ENCODE measurements around the gene TAC3.
"Not testable (repeated sequence)": the region's sequence is repeated elsewhere in the genome, so short reads cannot be mapped to it uniquely, and the experiment has no call there.

TAC3 gene

GRCh38 chr12:56980941-56981530 is 35.3 kb downstream of the TAC3 start:
- no peak for DNase-seq

GRCh38 chr12:56980268-56980667 is 36.1 kb downstream of the TAC3 start:
- DNase-seq = no peak

GRCh38 chr12:56979628-56980027 is 36.7 kb downstream of the TAC3 start:
- DNase-seq = no peak

- no peak for DNase-seq
Measured at GRCh38 chr12:56978397-56979138, 37.8 kb downstream of the TAC3 start.

GRCh38 chr12:56977361-56977760 is 39.0 kb downstream of the TAC3 start:
- DNase-seq = not testable (repeated sequence)

GRCh38 chr12:56974224-56974623 is 42.1 kb downstream of the TAC3 start:
- DNase-seq = not testable (repeated sequence)

GRCh38 chr12:56968910-56969309 is 47.4 kb downstream of the TAC3 start:
- not testable (repeated sequence) for DNase-seq

- DNase-seq = not testable (repeated sequence)
Measured at GRCh38 chr12:56965997-56966642, 50.2 kb downstream of the TAC3 start.

GRCh38 chr12:56965124-56965523 is 51.2 kb downstream of the TAC3 start:
- DNase-seq = not testable (repeated sequence)

- not testable (repeated sequence) for DNase-seq
Measured at GRCh38 chr12:56963557-56963956, 52.8 kb downstream of the TAC3 start.

GRCh38 chr12:56962247-56962646 is 54.1 kb downstream of the TAC3 start:
- not testable (repeated sequence) for DNase-seq

Measured in NCI-H226 (cell line).